ENCODE measurements around the gene CUL7.

CUL7 gene

DNA sequence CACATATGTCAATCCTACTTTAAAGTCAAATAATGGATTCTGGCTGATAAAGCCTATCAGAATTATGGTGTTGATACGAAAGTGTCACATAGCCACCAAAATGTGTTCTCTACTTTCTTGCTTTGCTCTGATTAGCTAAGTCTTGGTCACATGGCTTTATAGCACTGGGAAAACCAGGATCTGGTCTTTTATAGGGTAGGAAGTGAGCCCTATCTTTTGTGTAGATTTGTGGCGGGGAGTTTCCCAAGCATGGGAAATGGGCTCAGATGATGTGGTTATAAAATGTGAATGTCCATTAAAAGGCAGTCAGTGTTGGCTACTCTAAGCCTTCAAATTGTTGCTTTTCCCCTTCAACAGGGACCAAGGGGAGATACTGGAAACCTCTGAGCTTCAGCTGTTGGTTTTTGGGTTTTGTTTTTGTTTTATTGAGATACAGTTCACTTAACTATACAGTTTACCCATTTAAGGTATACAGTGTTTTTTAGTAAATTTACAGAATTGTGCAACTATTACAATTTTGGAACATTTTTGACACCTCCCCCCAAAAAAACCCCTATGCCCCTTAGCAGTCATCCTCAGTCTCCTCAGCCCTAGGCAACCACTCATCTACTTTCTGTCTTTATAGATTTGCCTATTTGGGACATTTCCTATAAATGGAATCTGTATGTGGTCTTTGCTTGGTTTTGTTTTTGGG lies 20.0 kb downstream of the CUL7 start:
- DNase-seq (ENCODE audit: extremely low read depth, insufficient read length): no peak
- peaks cover 27% of the 10 kb centered on the region for H3K36me3 ChIP-seq (ENCODE audit: control insufficient read depth, insufficient read depth, low read length)
- H3K27me3 ChIP-seq (replicated peaks; ENCODE audit: control insufficient read depth, insufficient read depth, low read length): no peaks in the 10 kb centered on the region
- H3K4me3 ChIP-seq (replicated peaks; ENCODE audit: low read depth, low read length): no peak overlapping the region
- TF ChIP-seq, protein P1, sequence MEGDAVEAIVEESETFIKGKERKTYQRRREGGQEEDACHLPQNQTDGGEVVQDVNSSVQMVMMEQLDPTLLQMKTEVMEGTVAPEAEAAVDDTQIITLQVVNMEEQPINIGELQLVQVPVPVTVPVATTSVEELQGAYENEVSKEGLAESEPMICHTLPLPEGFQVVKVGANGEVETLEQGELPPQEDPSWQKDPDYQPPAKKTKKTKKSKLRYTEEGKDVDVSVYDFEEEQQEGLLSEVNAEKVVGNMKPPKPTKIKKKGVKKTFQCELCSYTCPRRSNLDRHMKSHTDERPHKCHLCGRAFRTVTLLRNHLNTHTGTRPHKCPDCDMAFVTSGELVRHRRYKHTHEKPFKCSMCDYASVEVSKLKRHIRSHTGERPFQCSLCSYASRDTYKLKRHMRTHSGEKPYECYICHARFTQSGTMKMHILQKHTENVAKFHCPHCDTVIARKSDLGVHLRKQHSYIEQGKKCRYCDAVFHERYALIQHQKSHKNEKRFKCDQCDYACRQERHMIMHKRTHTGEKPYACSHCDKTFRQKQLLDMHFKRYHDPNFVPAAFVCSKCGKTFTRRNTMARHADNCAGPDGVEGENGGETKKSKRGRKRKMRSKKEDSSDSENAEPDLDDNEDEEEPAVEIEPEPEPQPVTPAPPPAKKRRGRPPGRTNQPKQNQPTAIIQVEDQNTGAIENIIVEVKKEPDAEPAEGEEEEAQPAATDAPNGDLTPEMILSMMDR (IDR thresholded peaks at IDR 0.05; ENCODE audit: insufficient read depth, low read length, poor library complexity, severe bottlenecking): no peak

DNA sequence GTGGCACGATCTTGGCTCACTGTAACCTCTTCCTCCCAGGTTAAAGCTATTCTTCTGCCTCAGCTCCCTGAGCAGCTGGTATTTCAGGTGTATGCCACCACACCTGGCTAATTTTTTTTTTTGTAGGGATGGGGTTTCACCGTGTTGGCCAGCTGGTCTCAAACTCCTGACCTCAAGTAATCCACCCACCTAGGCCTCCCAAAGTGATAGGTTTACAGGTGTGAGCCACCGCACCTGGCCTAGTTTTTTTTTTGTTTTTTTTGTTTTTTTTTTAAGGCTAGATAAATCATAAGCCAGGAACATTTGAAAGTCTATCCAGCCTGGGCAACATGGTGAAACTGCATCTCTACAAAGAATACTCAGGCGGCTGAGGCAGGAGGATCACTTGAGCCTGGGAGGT lies 21.3 kb downstream of the CUL7 start:
- no peak for DNase-seq (ENCODE audit: extremely low read depth, insufficient read length)
- Histone ChIP-seq H3K4me3 (replicated peaks; ENCODE audit: low read depth, low read length) (no peak overlapping the region), H3K27me3 (replicated peaks; ENCODE audit: control insufficient read depth, insufficient read depth, low read length) (no peaks in the 10 kb centered on the region), H3K36me3 (ENCODE audit: control insufficient read depth, insufficient read depth, low read length) (peaks cover 21% of the 10 kb centered on the region)
- TF ChIP-seq, protein P1 (IDR thresholded peaks at IDR 0.05; ENCODE audit: insufficient read depth, low read length, poor library complexity, severe bottlenecking): no peak

DNA sequence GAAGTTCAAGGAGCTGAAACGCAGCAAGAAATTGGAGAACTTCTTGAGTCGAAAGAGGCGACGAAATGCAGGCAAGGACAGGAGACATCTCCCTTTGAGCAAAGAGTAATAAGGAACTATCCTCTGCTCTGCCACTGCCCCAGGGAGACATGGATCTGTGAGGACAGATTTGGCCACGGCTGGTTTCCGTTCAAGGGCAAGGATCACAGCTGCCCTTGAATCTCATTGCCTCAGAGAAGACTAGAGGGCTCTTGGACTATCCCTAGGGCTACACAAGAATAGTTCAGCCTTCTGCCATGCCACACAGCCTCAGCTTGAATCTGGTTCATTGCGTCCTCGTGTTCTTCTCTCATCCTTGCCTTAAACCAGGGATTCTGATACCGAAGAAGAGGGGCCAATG lies 24.5 kb downstream of the CUL7 start:
- peaks cover 27% of the 10 kb centered on the region for H3K36me3 ChIP-seq (ENCODE audit: control insufficient read depth, insufficient read depth, low read length)
- no peak for DNase-seq (ENCODE audit: extremely low read depth, insufficient read length)
- TF ChIP-seq, protein P1 (IDR thresholded peaks at IDR 0.05; ENCODE audit: insufficient read depth, low read length, poor library complexity, severe bottlenecking): no peak
- no peak overlapping the region for H3K4me3 ChIP-seq (replicated peaks; ENCODE audit: low read depth, low read length)
- no peaks in the 10 kb centered on the region for H3K27me3 ChIP-seq (replicated peaks; ENCODE audit: control insufficient read depth, insufficient read depth, low read length)

DNA sequence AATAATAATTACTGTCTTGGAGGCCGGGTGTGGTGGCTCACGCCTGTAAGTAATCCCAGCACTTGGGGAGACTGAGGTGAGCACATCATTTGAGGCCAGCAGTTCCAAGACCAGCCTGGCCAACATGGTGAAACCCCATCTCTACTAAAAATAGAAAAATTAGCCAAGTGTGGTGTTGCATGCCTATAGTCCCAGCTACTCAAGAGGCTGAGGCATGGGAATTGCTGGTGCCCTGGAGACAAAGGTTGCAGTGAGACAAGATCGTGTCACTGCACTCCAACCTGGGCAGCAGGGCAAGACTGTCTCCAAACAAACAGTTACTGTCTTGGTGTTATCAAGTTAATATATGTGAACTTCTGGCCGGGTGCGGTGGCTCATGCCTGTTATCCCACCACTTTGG lies 27.3 kb downstream of the CUL7 start:
- TF ChIP-seq, protein P1 (IDR thresholded peaks at IDR 0.05; ENCODE audit: insufficient read depth, low read length, poor library complexity, severe bottlenecking): no peak
- peaks cover 24% of the 10 kb centered on the region for H3K36me3 ChIP-seq (ENCODE audit: control insufficient read depth, insufficient read depth, low read length)
- H3K27me3 ChIP-seq (replicated peaks; ENCODE audit: control insufficient read depth, insufficient read depth, low read length): no peaks in the 10 kb centered on the region
- DNase-seq (ENCODE audit: extremely low read depth, insufficient read length): no peak
- no peak overlapping the region for H3K4me3 ChIP-seq (replicated peaks; ENCODE audit: low read depth, low read length)

DNA sequence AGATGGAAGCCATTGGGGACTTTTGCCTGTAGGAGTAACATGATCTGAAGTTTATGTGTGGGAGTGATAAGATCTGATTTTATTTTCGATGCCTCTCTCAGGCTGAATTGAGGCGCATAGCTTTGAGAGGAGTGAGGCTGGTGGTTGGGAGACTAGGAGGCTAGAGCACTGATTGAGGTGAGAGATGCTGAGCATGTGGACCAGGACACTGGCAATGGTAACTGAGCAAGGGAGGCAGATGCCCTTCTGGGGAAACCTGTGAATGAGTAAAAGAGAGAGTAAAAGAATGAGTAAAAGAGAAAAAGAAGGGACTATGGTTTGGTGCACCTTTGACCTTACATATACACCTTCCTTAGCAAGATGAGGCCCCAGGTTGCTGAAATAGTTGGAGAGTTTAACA lies 29.2 kb downstream of the CUL7 start:
- no peaks in the 10 kb centered on the region for H3K27me3 ChIP-seq (replicated peaks; ENCODE audit: control insufficient read depth, insufficient read depth, low read length)
- H3K36me3 ChIP-seq (ENCODE audit: control insufficient read depth, insufficient read depth, low read length): peaks cover 22% of the 10 kb centered on the region
- no peak overlapping the region for H3K4me3 ChIP-seq (replicated peaks; ENCODE audit: low read depth, low read length)
- TF ChIP-seq, protein P1 (IDR thresholded peaks at IDR 0.05; ENCODE audit: insufficient read depth, low read length, poor library complexity, severe bottlenecking): no peak
- DNase-seq (ENCODE audit: extremely low read depth, insufficient read length): no peak

Measured in GM06990 (cell line).